GM10248 (cell line): Measurements from ENCODE around the gene GRK4.

Source experiments
- CTCF ChIA-PET: fragments of 300-600 bp; sonication (Branson Sonifier 250); formaldehyde crosslinking; extraction: SDS; loops from one replicate; lab custom pipeline; 2021; ENCODE audit warnings: antibody characterized with exemption; lab: Yijun Ruan, JAX
- POLR2A ChIA-PET: fragments of 350-650 bp; sonication (Branson Sonifier 250); formaldehyde crosslinking; extraction: SDS; loops from one replicate; lab custom pipeline; 2020; ENCODE audit warnings: antibody characterized with exemption; lab: Yijun Ruan, JAX
- DNase-seq: peaks from one replicate; pipeline ENCODE4 v3.0.0; 2012; ENCODE audit errors: extremely low spot score
- CTCF ChIP-seq: IDR thresholded peaks from 2 replicates; pipeline ENCODE4 v1.5.1; 2012; ENCODE audit warnings: mild to moderate bottlenecking, low read depth; ENCODE audit errors: extremely low read depth, missing control alignments, control extremely low read depth

GRK4 gene

GRCh38 chr4:2923668-2924173 is 39.6 kb upstream of the GRK4 start:
- CTCF ChIA-PET: interaction anchor here (1.1 to 1.6 kb wide), 4 partner anchors 8 to 161 kb away, joined by 3 to 7 read pairs (median 6); partner anchors contain the start of genes GRK4 and NOP14
- no peak for DNase-seq
- no peak for TF ChIP-seq CTCF
- POLR2A ChIA-PET: no interaction called here

- no peak for TF ChIP-seq CTCF
- POLR2A ChIA-PET: interaction anchor here (1.6 kb wide), 1 partner anchor 12 kb away, joined by 9 read pairs; no protein-coding TSS in a partner anchor
- no peak for DNase-seq
- CTCF ChIA-PET: interaction anchor here (1.0 to 1.4 kb wide), 4 partner anchors 8 to 63 kb away, joined by 3 to 5 read pairs (median 3); partner anchors contain the start of genes GRK4 and NOP14
Measured at GRCh38 chr4:2924286-2924685, 39.1 kb upstream of the GRK4 start.

GRCh38 chr4:2924765-2925301 is 38.5 kb upstream of the GRK4 start:
- TF ChIP-seq CTCF: no peak
- ChIA-PET CTCF (interaction anchor here (1.0 to 1.5 kb wide), 7 partner anchors 11 to 64 kb away, joined by 3 to 5 read pairs (median 3); partner anchors contain the start of genes GRK4 and NOP14), POLR2A (interaction anchor here (1.6 kb wide), 1 partner anchor 12 kb away, joined by 9 read pairs; no protein-coding TSS in a partner anchor)
- no peak for DNase-seq

- TF ChIP-seq CTCF: no peak
- CTCF ChIA-PET: interaction anchor here (1.0 to 1.5 kb wide), 5 partner anchors 12 to 65 kb away, joined by 3 to 5 read pairs (median 3); no protein-coding TSS in a partner anchor
- no peak for DNase-seq
- POLR2A ChIA-PET: interaction anchor here (1.6 kb wide), 1 partner anchor 11 kb away, joined by 9 read pairs; no protein-coding TSS in a partner anchor
Measured at GRCh38 chr4:2925496-2925895, 37.9 kb upstream of the GRK4 start.

- CTCF ChIA-PET: interaction anchor here (1.1 to 1.5 kb wide), 2 partner anchors 13 to 15 kb away, joined by 4 to 5 read pairs; no protein-coding TSS in a partner anchor
- no peak for TF ChIP-seq CTCF
- POLR2A ChIA-PET: interaction anchor here (0.6 to 1.6 kb wide), 2 partner anchors 10 to 80 kb away, joined by 6 to 9 read pairs; no protein-coding TSS in a partner anchor
- no peak for DNase-seq
Measured at GRCh38 chr4:2925931-2926860, 37.2 kb upstream of the GRK4 start.
